Stimulated activated CD4-positive, alpha-beta T cell treated with anti-CD3 and anti-CD28 coated beads, Interleukin-12 subunit alpha, Interleukin-12 subunit beta, amount 100 ng/mL, for 4 hours (primary cell): Measurements from ENCODE around the gene SLC7A11.
"Not testable (repeated sequence)": the region's sequence is repeated elsewhere in the genome, so short reads cannot be mapped to it uniquely, and the experiment has no call there.

Experiments used
- DNase-seq: peaks from one replicate; pipeline ENCODE4 v3.0.0-alpha.2; 2020

The SLC7A11 gene

DNA sequence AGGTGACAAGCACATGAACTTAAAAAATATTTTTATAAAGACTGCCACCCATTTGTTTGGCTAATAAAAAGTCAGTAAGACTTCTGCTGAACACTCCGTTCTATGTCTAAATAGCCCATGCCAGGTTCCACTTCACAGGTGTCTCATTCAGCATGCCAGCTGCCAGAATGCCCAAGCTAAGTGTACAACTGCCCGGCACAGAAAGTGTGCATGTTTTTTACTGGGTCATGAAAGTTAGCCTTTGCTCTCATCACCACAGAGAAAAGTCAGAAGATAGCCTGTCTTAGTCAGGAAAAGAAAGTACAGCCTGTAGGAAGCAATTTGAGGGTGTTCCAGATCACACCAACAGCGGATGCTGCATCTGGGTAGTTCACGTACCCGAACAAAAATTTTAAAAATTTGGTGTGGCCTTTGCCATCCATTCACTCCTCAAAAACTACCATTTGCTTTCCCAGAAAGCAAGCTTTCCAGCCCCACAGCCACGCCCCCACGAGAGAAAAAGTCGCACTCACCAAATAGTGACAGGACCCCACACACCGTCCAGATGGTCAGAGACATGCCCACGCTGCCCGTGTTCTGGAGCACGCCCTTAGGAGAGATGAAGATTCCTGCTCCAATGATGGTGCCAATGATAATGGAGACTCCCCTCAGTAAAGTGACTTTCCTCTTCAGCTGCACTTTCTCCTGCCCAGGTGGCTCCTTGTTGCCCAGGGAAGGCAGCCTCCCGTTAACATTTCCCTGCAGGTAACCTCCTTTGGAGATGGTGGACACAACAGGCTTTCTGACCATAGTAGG is 671 bp downstream of the SLC7A11 start:
- no peak for DNase-seq

DNA sequence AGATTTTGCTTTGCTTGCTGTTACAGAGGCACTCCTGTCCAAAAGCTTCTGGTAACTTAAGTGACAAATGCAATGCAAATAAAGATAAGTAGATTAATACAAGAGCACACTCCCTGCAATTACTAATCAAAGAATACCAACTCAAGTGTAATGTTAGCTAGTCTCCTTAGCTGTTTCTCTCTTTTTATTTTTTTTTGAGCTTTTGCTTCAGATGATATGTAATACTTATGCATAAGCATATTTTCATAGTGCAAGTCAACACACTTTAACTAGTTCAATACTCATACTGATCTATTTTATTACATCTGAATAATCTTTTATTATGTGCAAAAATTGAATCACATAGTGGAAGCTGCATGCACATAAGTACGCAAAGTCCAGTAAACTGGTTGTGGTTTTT is 2.7 kb downstream of the SLC7A11 start:
- no peak for DNase-seq

- no peak for DNase-seq
Measured at GRCh38 chr4:138238521-138239292, 3.4 kb downstream of the SLC7A11 start.

- DNase-seq, result not testable (repeated sequence)
Measured at GRCh38 chr4:138237132-138237531, 5.0 kb downstream of the SLC7A11 start.

DNA sequence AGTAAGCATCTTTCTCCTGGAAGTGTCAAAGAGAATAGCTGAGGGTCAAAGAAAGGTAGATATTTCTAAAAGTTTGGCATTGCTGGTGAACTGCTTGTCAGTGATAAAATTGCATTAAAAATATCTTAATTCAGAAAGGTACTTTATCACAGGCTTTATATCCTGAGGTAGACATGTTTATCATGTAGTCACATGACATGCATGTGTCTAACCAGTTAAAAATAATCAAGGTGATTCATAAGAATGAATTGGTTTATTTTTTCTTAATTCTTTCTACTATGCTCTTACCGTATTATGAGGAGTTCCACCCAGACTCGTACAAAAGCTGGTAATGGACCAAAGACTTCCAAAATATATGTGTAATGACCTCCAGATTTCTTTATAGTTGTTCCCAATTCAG is 6.1 kb downstream of the SLC7A11 start:
- no peak for DNase-seq

- DNase-seq, result no peak
Measured at GRCh38 chr4:138235419-138235952, 6.7 kb downstream of the SLC7A11 start.

DNA sequence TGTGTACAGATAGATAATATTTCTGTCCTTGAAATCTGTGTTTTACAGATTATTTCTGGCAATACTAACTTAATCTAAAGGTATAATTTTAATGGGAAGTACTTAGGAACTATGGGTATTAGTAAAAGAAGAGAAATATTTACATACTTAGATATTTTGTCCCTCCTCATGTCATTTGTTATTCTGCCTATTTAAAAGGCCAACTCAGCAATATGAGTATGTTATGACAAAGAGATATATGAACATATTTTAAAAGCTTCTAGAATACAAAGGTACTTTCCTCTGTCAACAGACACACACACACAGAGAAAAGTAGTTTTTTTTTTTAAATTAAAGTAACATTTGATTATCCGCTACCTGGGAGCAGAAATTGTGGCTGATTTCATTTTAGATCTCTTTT is 7.9 kb downstream of the SLC7A11 start:
- DNase-seq, result no peak

DNA sequence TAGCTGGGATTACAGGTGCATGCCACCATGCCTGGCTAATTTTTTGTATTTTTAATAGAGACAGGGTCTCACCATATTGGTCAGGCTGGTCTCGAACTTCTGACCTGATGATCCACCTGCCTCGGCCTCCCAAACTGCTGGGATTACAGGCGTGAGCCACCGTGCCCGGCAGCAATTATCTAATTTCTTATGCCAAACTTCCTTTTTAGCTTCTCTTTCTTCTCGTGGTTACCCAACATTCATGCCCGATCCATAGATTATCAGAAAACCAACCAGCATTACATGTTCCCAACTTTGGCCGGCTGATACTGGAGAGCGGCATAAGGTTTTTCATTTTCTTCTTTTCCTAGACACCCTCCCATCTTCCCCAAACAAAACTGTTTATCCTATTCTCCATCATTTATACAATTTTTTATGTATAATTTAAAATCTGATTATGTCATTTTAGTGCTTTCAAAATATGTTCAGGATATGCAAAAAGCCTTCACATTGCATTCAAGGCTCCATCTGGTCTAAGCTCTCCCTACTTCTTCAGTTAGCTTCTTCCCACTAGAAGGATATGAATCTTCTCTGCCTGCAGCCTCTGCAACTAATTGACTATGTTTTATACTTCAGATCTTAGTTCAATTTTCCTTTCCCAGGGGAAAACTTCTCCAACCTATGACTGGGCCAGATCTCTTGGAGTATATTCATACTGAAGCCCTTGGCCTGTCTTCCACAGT is 8.7 kb downstream of the SLC7A11 start:
- no peak for DNase-seq

DNA sequence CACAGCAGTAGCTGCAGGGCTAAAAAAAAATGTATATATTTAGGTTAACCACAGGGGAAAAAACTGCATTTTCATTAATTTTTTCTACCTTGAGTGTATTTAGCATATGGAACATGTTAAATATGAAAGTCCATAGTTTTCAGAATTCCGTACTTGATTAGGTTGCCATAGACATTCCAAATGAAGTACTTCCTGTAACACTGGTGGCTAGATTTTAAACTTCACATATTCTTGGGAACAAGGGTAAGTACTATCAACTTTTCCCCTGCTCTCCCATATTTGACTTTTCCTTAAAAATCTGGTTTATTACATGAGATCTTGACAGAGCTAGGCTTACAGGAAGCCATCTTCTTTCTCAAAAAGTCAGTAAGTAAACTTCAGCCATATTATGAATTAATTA is 9.8 kb downstream of the SLC7A11 start:
- DNase-seq, result no peak

DNA sequence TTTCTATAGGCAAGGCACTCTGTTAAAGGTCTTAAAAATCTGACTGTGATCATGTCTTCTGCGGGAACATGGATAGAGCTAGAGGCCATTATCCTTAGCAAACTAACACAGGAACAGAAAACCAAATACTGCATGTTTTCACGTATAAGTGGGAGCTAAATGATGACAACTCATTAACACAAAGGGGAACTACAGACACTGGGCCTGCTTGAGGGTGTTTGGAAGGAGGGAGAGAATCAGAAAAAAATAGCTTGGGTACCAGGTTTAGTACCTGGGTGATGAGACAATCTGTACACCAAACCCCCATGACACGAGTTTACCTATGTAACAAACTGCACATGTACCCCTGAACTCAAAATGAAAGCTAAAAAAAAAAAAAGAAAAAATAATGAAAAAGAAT is 12.1 kb downstream of the SLC7A11 start:
- DNase-seq, result no peak

- DNase-seq, result no peak
Measured at GRCh38 chr4:138229160-138229559, 13.0 kb downstream of the SLC7A11 start.

- no peak for DNase-seq
Measured at GRCh38 chr4:138226351-138226750, 15.8 kb downstream of the SLC7A11 start.

DNA sequence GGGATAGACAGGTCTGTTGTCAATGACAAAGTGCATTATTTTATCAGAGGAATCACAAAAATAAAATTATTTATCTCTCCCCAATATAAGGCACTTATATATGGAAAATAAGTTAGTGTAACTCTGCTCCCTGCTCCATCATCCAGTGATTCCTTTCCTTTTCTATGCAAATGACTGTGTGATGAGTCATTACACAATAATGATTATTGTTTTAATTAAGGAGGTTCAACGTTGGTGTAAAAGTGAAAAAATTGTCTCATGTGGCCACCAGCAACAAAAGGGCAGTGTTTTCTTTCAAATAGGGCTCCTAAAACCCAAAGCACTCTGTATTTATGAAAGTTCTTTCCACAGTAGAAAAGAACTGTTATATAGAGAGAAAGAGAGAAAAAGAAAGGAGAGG is 16.7 kb downstream of the SLC7A11 start:
- DNase-seq, result no peak

DNA sequence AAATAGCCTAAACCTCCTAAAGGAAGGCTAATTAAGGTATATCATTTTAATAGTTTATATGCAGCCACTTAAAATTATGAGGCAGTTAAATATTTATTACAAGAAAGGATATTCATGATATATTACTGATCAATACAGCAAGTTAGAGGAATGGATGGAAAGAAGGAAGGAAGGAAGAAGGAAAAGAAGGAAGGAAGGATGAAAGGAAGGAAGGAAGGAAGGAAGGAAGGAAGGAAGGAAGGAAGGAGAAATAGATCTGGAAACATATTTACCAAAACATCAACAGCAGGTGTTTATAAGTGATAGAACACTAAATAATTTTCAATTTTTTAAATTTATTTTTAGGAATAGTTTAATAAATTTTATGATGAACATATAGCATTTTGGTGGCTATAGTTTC is 17.5 kb downstream of the SLC7A11 start:
- no peak for DNase-seq

GRCh38 chr4:138223231-138223910 is 18.8 kb downstream of the SLC7A11 start:
- DNase-seq, result no peak

- DNase-seq, result no peak
Measured at GRCh38 chr4:138222046-138222445, 20.1 kb downstream of the SLC7A11 start.

DNA sequence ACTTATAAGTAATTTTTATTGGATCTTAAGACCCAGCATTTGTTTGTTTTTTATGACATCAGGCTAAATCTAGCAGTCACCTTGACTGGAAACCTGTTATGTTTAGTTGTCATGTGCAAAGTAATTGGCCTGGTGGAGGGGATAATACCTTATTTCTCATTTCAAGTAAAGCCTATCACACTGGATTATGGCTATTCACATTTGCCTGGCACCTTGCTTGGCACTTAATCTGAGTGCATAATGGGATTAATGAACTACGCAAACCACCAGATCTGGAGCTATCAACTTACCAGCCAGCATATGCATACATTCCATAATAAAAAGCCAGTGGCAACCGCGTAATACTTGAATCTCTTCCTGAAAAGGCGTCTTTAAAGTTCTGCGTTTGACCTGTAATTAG is 23.2 kb downstream of the SLC7A11 start:
- DNase-seq, result no peak

DNA sequence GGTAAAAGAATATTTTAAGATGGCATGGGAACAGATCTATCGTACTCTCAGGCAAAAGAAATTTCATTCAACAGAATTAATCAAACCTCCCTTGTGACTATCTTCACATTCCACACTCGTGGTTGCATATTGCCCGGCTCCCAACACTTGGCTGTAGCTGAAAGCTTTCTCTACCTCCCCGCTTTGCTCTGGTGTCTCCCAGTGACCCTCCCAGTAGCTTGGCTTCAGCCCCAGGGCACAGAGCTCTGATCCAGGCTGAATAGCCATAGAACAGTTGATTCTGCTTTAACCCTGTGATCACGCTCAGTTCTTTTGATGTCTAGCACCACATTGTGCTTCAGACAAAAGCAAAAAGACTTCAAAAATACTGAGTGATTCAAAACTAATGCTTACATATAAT is 24.6 kb downstream of the SLC7A11 start:
- no peak for DNase-seq

GRCh38 chr4:138216272-138216867 is 25.8 kb downstream of the SLC7A11 start:
- no peak for DNase-seq

DNA sequence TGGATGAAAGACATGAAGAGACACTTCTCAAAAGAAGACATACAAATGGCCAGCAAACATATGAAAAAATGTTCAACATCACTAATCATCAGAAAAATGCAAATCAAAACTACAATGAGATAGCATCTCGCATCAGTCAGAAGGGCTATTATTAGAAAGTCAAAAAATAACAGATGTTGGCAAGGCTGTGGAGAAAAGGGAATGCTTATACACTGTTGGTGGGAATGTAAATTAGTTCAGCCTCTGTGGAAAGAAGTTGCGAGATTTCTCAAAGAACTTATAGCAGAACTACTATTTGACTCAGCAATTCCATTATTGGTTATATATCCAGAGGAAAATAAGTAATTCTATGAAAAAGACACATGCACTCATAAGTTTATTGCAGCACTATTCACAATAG is 31.6 kb downstream of the SLC7A11 start:
- DNase-seq, result not testable (repeated sequence)

DNA sequence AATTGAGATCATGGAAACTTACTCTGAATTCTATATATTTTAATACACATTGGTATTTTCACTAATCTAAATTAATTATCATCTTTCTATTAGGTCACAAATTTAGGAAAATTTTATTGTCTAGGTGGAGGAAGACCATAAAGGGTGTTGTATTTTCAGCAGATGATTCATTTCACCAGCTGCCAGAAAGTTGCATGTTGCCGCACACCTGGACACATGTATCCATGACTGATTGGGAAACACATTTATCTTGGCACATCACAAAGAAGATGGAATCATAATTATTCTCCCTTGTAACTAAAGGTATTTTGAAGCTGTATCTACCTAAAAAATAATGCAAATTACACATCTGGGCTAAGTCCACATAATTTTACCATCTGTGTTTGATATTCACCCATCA is 33.1 kb downstream of the SLC7A11 start:
- no peak for DNase-seq

GRCh38 chr4:138205531-138206233 is 36.5 kb downstream of the SLC7A11 start:
- DNase-seq, result no peak
